ENCODE data around the gene ZFAND3.

DNA sequence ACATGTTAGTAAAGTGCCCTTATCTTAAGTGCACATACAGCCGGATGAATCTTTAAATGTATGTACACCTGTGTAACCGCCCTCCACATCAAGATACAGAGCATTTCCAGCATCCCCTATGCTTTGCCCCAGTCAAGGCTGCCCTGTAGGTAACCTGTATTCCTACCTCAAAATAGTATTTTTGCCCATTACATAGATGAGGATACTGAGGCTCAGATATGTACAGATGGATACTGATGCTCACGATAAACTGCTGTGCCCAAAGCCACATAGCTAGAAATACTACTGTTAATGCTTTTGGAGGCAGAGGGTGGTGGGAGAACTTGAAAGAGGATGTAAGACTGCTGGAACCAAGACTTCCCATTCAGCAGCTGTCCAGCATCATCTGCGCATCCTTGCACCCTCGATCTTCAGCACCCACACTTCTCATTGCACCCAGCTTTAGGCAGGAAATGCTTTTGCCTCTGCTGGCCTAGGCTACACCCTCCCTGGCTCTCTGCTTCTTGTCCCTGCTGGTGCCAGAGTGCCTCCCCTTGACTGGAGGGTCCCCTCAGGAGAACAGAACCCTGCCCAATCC is 27.0 kb upstream of the ZFAND3 start:
- TF ChIP-seq POLR2A (IDR thresholded peaks at IDR 0.05; ENCODE audit: low read depth, low read length), result no peak
- TF ChIP-seq TAF1 (IDR thresholded peaks at IDR 0.05; ENCODE audit: borderline replicate concordance, low read depth, low read length), result no peak
- TF ChIP-seq POLR2AphosphoS5 (IDR thresholded peaks at IDR 0.05; ENCODE audit: low read depth, low read length), result no peak
